GM12873 (cell line): Measurements from ENCODE around the gene OR8D2.

Source experiments
- CTCF ChIP-seq: IDR thresholded peaks from 2 replicates; pipeline ENCODE4 v1.5.1; 2012; ENCODE audit warnings: low read depth, mild to moderate bottlenecking, moderate library complexity, low read length, control low read depth; ENCODE audit not compliant: insufficient read depth; ENCODE audit errors: missing control alignments

Gene OR8D2

GRCh38 chr11:124320097-124320496, at the start of gene OR8D2:
Gene OR8D2 (minus strand): TSS chr11:124320197. CDS start chr11:124320197, 0 bp downstream.
- no peak for TF ChIP-seq CTCF

- TF ChIP-seq CTCF: no peak
Measured at GRCh38 chr11:124359566-124359965, 39.6 kb upstream of the OR8D2 start.

- no peak for TF ChIP-seq CTCF
Measured at GRCh38 chr11:124346311-124346955, 26.4 kb upstream of the OR8D2 start.

- no peak for TF ChIP-seq CTCF
Measured at GRCh38 chr11:124344346-124344745, 24.3 kb upstream of the OR8D2 start.

- TF ChIP-seq CTCF: no peak
Measured at GRCh38 chr11:124340142-124340447, 20.1 kb upstream of the OR8D2 start.

- no peak for TF ChIP-seq CTCF
Measured at GRCh38 chr11:124339396-124340141, 19.6 kb upstream of the OR8D2 start.

- TF ChIP-seq CTCF: no peak
Measured at GRCh38 chr11:124331873-124332272, 11.9 kb upstream of the OR8D2 start.
